Ramos (cell line): ENCODE measurements around the gene PREP.
"Not testable (repeated sequence)": the region's sequence is repeated elsewhere in the genome, so short reads cannot be mapped to it uniquely, and the experiment has no call there.

Experiments
- in situ Hi-C: fragments of 300-500 bp; cut with MboI; formaldehyde crosslinking; loops from one replicate; pipeline ENCODE4 v1.14.3; 2022; ENCODE audit warnings: low sequenced_read_pairs; ENCODE audit not compliant: unreplicated experiment

PREP gene

DNA sequence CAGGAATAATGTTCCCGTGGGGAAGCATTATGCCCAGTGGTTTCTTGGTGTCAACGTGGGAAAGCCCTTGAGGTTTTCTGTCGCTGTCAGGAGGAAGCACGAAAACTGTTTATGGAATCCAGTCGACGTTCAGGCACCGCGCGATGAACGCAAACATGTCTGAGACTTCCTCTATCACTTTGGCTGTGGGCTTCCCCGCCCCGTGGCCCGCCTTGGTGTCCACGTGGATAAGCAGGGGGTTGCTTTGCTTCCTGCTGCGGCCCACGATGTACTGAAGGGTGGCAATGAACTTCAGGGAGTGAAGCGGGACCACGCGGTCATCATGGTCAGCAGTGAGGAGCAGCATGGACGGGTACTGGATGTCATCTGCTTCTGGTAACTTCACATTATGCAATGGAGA is 124.8 kb downstream of the PREP start:
- in situ Hi-C loops, result no loop called here

DNA sequence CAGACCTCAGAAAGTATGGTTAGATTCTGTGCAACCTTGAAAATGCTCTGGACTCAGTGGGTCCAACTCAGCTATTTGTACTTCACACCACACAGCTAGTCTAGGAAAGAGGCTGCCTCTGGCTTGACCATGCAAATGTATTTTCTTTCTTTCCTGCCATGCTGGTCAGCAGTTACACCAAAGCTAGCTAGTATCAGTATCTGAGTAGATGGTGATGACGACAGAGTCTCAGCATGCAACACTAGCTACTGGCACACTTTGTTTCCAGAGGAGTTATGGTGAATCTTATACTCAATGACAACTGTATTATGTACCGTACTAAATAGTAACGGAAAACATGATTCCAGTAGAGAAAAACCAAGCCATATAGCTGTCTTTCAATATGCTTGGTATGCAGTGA is 126.5 kb downstream of the PREP start:
- in situ Hi-C loops, result no loop called here

DNA sequence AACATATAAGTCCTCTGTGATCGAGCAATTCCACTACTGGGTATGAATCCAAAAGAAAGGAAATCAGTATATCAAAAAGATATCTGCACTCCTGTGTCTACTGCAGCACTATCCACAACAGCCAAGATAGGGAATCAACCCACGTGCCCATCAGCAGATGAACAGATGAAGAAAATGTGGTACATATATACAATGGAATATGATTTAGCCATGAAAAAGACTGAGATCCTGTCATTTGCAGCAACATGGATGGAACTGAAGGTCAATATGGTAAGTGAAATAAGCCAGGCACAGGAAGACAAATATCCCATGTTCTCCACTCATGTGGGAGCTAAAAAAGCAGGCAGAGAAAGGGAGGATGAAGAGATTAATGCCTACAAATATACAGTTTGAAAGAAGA is 127.3 kb downstream of the PREP start:
- in situ Hi-C loops, result no loop called here

DNA sequence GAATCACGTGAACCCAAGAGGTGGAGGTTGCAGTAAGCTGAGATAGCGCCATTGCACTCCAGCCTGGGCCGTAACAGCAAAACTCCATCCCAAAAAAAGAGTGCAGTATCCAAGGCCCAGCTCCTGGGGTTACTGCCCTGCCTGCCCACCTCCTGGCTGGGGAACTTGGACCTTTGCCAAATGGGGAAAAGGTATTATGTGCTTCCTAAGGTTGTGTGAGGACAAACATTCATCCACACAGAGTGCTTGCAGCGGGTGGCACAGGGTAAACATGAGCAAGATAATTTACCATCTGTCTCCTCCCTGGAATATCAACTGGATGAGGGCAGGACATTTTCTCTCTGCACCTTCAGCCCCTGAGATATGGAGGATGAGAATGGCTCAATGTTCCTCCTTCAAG is 128.2 kb downstream of the PREP start:
- in situ Hi-C loops, result no loop called here

DNA sequence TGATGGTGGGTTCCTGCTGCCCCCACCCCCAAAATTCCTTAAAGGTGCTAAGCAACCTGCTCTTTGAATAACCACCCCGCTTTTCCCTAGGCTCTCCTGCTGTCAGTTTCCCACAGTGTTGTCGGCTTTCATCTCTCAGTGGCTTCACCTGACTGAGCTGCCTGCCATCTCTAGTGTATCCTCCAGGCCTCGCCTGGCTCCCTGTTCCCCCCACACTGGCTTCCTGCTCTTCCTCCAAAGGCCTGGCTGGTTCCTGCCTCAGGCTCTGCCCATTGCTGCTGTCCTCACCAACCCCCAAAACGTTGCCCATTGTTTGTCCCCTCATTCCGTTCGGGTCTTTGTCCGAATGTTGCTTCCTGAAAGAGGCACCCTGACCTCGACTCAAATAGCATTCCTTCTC is 129.3 kb downstream of the PREP start:
- in situ Hi-C loops, result no loop called here

DNA sequence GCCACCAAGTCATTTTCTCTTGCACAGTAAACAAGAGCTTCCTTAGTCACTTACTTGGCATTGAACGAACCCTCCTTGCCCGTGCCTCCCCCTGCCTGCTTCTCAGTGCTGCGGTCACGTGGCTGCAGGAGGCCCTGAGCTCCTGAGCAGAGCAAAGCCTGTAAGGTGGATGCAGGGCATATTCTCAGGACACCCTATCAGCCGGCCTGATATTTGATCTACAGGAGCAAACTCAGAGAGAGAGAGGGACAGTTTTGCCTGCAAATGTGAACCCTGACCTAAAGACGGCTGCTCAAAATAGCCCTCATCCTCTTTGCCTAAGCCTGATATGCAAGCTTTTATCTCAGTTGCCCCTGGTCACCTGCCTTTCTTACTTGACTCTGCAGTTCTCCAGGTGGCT is 130.1 kb downstream of the PREP start:
- in situ Hi-C loops, result no loop called here

DNA sequence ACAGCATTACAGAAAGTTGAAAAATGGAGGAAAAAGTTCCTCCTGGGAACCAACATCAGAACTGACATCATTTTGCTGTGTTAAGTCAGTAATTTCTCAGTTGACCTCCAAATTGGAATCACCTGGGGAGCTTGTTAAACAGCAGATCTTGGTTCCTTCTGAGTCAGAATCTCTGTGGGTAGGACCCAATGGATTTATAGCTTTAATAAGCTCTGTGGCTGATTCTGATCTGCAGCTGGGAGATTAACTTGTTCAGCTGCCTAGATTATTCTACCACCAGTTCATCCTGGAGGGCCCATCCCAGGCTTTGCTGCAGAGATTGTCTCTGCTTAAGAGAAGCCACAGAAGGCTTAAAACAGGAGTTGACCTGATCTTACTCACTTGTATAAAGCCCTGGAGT is 132.4 kb downstream of the PREP start:
- in situ Hi-C loops, result no loop called here

DNA sequence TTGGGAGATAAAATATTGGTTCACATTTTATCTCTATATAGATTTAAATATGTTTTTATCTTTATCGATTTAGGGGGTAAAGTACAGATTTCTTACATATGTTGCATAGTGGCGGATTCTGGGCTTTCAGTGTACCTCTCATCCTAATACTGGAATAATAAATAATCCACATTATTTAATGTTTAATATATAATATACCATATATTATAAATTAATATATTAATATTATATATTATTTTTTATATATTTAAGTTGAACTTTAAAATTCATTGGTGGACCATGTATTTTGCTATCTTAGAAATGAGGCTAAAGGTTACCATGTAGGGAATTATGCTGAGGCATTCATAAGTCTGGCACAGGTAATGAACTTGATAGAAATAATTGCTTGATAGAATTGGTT is 133.5 kb downstream of the PREP start:
- in situ Hi-C loops, result no loop called here

DNA sequence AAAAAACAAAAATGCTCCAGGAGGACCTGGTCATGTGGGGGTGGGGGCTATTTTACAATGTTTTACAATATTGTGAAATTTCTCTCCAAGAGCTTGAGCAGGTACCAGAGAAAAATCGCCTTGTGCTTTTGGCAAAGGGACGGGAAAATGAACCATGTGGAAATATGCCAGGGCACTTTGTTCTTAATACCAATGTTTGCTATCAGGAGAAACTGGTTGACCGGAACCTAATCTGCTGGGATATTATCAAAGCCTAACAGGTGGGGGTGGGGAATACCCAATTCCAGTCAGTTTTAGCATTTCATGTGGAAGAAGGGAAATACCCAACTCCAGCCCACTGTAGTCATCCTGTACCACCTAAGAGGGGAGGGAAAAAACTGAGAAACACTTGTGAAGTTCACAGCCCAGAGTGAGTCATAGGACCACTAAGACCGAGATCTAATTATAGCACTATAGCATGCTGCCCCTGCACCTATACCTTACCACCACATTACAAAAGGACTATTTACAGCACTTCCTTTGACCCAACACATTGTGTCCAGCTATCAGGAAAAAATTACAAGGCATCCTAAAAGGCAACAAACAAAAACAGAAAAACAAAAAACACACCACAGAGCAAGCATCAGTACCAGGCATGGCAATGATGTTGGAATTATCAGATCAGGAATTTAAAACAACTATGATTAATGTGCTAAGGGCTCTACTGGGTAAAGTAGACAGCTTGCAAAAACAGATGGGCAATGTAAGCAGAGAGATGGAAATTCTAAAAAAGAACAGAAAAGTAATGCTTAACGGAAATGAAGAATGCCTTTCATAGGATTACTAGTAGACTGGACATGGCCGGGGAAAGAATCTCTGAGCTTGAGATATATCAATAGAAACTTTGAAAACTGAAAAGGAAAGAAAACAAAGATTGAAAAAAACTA is 138.9 kb downstream of the PREP start:
- in situ Hi-C loops, result no loop called here

DNA sequence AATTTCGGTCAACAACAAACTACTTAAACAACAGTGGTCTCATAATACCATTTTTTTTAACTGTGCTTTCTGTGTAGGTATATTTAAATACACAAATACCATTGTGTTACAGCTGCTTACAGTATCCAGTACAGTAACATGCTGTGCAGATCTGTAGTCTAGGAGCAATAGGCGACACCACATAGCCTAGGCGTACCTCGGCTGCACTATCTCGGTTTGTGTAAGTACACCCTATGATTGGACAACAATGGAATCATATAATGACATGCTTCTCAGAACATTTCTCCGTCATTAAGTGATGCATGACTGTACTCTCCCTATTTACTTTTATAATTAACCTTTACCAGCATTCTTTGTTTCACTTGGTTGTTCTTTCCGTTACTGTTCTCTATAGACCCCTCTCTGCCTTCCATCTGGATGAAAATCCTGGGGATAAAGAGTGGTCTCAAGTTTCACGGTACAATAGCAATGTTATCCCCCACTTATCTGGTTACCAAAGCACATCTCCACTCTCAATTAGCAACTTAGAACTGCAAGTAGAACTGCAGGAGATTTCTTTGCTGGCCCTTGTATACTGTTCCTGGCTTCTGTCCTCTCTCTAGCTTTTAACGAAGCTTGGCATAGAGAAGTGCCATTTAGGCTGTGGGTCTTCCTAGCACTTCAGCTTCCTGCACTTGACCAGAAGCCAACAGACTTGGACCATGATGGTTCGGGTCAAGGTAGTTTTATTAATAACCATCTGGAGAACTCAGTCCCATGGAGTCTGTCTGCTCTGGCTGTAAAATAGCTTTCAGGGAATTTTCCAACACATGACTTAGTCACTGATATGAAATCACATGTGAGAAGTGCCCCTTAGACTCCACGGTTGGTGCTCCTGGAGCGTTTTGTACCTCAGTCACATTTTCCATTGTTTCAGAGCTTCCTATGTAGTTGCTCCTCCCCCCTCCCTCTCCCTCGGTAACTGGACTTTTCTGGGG is 142.7 kb downstream of the PREP start:
- in situ Hi-C loops, result no loop called here

DNA sequence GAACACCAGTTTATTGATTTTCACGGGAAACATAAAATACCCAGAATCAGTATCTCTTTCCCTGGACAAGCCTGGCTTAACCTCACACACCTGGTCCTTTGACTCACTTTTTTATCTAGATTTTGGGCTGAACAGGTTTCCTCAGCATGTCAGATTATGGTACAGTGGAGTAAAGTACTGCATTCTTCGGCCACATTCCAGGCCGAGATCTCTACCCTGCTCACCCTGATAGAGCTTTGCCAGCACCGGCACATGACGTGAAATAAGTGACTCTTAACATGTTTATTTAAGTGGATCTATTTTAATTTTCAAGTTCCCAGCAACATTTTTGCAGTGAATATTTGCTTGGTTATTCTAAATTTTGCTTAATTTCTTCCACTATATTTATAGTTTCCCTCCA is 144.1 kb downstream of the PREP start:
- in situ Hi-C loops, result no loop called here

DNA sequence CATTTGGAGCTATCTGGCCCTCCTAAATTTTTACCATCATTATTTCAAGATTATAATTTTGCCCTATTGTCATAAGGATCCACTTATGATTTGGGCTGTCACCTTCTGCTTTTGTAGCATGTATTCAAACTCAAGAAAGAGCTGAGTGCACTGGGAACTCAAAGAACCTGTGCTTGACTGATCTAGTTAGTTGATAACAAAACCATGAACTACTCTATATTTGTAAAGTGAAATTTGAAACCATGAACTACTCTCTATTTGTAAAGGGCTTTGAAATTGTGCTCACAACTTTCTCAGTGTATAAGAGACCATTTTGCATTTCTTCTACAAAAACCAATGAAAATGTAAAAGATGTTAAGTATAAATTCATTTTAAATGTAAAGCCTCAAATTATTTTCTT is 145.5 kb downstream of the PREP start:
- in situ Hi-C loops, result no loop called here

DNA sequence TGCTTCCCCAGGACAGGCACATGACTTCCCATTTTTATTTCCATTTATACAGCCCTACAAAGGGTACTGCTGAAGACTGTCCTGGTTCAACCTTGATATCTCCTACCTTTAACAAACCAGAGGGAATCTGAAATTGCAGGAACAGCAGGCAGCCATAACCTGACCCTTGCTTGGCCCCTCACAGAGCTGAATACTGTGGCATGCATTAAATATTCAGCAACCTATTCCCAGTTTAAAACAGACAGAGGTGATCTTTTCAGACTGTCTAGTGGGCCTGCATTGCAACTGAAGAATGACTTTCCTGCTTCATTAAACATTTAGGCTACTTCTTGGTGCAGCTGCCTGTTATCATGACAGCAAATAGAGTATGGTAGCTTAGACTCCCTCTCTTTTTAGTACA is 146.3 kb downstream of the PREP start:
- in situ Hi-C loops, result no loop called here

DNA sequence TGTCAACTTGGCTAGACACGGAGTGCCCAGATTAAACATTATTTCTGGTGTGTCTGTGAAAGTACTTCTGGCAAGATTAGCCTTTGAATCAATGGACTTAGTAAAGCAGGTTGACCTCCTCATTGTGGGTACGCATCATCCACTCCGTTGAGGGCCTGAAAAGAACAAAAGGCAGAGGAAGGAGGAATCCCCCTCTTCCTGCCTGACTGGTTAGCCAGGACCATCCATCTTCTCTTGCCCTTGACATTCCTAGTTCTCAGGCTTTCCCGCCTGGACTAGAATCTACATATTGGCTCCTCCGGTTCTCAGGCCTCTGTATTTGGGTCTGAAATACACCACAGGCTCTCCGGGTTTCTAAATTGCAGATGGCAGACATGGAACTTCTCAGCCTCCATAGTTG is 149.1 kb downstream of the PREP start:
- in situ Hi-C loops, result no loop called here

DNA sequence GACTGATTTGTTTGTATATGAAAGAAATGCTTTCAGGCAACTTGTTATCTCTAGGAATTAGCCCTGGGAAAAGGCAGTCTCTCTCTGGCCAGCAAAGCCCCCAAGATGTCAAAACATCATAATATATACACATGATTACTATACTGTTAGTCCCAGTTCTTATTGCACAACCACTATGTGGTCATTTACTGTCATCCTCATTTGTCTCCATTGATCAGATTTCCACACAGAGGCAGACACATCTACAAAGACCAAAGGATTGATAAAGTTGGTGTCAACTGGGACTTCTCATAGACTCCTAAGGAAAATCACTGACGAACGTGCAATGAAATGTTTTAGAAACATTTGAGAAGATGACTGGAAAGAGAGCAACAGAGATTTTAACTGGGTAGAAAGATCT is 151.2 kb downstream of the PREP start:
- in situ Hi-C loops, result no loop called here

DNA sequence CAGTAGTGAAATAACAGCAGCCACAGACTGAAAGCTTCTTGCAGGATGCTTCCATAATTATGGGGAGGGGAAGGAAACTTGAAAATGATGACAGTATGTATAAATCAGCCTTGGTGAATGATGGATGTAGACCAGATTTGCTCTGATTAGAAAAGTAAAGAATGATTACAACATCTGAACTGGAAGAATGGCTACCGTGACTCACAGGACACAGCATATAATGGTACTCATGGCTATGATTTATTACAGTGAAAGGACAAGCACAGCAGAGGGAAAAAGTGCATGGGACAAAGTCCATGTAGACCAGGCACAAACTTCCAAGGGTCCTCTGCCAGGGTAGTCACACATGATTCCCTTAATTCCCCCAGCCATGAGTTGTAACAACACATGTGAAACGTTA is 152.3 kb downstream of the PREP start:
- in situ Hi-C loops, result no loop called here

DNA sequence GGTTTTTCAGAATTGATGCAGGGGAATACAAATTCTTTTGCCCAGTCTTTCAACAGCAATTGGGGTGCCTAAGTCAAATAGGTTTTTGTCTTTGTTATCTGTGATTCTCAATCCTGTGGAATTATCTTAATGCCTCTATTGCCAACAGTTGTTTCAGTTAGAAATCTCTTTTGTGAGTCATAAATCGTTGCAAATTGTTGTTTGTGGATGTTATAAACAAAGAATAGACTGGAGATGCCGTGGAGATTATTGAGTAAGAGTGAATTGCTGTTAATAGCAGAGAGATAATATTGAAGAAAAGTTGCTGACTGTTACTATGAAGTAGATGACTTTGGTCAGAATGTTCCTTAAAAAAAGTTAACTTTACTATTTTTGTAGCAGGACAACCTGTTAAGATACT is 159.4 kb downstream of the PREP start:
- in situ Hi-C loops, result no loop called here

DNA sequence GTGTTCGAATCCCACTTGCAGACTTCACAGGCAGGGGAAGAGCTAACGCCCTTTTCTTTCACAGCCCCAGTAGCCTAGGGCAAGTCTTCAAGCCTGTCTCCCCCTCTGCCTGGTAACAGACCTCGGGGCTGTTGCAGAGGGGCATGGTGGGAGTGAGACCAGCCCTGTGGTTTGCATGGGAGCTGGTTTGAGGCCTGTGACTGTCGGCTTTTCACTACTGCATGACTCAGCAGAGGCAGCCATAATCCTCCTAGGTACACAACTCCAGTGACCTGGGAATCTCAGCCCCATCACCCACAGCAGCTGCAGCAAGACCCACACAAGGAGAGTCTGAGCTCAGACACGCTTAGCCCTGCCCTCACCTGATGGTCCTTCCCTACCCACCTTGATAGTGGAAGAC is 167.7 kb downstream of the PREP start:
- in situ Hi-C loops, result no loop called here

DNA sequence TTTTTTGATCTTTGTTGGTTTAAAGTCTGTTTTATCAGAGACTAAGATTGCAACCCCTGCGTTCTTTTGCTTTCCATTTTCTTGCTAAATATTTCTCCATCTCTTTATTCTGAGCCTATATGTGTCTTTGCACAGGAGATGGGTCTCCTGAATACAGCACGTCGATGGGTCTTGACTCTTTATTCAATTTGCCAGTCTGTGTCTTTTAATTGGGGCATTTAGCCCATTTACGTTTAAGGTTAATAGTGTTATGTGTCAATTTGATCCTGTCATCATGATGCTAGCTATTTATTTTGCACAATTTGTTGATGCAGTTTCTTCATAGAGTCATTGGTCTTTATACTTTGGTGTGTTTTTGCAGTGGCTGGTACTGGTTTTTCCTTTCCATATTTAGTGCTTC is 171.1 kb downstream of the PREP start:
- in situ Hi-C loops, result not testable (repeated sequence)
